GM19043 (cell line): ENCODE measurements around the gene TLE1.

ENCODE experiments used
- ATAC-seq: cut with Tn5 transposase; IDR thresholded peaks from one replicate; pipeline ENCODE4 v1.9.1; 2021; ENCODE audit warnings: low read depth; ENCODE audit not compliant: unreplicated experiment

TLE1 gene

DNA sequence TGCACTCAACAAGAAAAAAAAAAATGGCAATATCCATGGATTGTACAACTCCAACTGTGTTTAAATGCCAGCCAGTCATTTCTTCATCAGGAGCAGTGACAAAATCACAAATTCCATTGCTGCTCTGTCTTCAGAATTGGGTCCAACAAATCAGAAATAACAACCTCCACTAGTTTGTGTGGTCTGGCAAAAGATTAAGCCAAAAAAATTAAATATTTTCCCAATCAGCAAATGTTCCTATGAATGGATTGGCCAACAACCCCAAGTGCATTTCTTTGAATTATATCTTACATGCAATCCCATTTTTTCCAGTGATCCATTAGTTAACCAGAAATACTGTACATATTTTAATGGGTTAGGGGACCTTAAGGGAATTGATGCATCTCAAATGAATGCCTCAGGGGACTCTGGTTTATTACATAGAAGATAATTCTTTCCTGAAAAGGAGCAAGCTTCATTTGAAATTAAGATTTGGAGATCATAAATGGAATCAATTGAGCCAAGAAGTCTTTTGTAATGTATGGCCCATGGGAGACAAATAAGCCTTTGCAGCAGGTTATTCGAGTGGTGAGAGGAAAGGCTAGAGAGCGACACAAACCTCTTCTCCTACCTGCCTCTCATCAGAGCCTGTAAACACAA, 131.8 kb downstream of the TLE1 start:
- no peak for ATAC-seq

DNA sequence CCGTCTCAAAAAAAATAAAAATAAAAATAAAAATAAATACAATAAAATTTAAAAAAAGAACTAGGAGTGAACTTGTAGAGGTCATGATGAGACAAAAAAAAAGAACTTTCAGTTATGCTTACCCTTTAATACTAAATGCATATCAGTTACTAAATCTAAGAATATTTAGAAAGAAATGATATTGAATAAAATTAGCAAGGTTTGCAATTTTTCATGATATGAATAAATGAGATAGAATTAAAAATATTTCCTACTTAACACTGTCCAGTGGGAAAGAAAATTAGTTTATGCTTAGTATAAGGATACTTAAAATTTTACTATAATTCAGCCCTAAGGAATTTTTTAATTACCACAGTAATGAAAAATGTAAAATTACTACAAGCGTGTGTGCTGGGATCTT, 132.4 kb downstream of the TLE1 start:
- no peak for ATAC-seq

DNA sequence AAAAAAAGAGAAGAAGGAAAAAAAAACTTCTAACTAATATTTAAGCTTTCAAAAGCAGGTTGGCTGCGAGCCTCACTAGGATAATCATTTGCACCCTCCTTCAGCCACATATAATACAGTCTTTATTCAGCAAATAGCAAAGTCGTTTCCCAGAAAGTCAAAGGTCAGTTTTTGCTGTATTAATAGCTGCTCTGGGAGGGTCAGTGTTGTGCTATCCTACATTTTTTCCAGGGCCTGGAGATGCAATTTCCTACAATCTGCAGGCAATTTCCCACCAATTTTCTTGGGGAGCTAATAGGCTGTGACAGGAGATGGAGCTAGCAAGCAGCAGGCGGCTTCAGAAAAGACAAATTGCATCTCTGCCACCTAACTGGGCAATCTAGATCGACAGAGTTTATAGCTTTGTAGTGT, 136.8 kb downstream of the TLE1 start:
- no peak for ATAC-seq

DNA sequence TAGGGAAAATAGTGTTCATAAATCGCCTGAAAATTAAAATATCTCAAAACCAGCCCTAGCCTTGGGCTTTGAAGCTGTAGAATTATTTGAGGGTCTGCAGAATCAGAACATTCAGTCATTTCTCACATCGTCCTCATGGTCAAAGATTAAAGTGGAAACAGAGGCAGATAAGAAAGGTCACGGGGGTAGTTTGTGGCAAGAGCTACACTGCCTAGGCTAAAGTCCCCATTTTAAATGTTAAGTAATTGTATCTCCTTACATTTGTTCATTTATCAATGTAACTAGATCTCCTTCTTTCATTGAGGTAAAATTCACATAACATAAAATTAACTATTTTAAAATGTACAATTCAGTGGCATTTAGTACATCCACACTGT, 139.2 kb downstream of the TLE1 start:
- ATAC-seq = no peak

DNA sequence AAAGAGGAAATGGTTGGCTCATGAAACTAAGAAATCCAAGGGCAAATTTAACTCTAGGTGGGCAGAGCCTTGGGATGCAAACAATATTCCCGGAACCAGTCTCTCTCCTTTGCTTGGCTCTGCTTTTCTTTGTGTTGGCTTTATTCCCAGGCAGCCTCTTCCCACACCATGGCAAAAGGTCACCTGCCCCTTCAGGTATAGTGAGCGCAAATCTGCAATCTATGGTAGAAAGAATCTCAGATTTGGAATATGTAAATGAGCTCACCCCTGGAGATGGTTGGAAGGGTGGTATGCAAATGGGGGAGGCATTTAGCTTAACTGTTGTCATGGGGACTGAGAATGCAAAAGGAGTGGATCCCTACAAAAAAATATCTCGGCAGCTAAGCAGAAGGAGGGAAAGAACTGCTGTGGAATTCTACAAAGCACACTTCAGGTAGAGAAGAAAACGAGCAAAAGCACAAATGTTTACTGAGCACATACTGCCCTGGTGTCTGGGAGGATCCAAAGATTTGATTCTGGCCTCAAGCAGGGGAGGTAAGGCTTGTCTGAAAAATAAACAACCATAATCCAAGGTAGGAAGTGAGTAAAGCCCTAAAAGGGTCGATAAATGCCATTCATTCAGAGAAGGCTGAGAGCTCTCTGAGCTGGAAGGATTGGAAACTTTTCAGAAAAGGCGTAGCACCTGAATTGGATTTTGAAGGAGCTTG, 139.7 kb downstream of the TLE1 start:
- ATAC-seq = no peak

DNA sequence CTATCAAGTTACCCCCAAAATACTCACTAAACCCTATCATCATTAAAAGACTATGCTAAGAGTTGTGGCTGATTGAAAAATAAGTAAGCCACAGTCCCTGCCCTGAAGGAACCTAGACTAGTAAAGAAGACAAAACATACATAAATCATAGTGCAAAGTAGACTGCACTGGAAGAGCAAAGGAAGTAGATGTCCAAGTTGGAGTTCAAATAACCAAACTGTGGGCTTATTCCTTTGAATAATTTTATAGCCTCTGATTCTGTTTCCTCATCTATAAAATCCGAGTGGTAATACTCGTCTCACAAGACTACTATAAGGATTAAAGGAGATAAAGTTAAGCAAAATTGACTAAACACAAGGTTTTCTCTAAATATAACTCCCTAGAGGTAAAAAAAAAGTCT, 140.4 kb downstream of the TLE1 start:
- ATAC-seq = no peak

DNA sequence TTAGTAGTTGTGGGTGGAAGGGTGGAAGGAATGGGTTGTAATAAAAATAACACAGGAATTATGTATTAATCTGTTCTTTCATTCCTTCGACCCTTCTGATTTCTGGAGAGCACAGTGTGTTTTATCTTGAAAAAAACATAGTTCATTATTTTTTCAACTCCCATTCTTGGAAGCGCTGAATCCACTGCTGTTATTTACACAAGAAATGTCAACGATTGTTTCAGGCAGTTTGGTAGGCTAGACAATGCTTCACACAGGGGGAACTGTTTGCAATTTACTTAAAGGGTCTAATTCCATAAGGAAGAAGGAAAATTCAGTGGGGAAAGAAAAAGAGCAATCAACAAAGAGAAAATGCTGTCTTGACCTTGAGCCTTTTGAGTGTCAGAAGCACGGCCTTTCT, 142.9 kb downstream of the TLE1 start:
- ATAC-seq = no peak

DNA sequence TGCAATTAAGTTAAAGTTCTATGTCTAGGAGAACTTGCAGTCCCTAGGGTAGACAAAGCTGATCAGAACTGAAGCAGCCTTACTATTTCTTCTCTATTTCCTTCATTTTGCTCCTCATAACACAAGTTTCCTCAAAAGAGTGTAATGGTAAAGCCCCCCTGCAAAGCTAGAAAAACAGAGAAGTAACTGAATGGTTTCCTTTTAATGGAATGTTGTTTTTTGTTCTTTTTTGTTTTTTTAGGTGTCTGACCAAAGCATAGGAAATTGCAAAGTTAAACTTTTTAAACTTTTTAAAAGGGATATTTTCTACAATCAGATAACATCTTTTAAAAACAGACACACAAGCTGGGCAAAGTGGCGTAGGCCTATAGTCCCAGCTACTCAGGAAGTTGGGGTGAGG, 145.7 kb downstream of the TLE1 start:
- no peak for ATAC-seq

DNA sequence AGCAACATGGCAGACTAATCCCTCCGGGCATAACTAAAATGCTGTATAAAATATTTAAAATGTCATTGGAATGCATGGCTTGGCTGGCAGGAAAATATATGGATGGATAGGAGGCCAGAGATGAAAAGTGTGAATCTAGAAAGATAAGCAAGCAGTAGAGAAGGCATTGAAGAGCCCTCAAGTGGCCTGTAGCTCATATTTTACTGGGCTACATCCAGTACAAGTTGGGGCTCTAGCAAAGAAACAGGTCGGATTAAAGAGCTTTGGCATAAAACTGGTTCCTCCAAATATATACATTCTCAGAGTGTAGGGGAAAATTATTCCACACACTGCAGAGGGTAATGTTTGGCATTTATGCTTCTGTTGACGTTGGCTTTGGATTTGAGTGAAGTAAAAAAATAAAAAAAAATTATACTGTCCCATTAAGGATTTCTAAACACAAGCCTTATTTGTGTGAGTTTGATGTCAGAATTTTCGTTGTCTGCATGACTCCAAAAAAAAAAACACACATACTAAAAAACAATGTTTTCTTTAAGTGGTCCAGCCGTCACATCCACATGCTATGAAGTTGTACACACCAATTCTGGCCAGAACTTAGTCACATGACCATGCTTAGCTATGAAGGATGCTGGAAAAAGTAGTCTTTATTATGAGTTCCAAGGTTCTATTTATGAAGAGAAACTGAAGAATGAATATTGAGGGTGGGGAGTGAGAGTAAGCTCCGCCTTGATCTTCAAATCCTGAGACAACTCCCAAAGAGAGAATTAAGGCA, 147.0 kb downstream of the TLE1 start:
- no peak for ATAC-seq

DNA sequence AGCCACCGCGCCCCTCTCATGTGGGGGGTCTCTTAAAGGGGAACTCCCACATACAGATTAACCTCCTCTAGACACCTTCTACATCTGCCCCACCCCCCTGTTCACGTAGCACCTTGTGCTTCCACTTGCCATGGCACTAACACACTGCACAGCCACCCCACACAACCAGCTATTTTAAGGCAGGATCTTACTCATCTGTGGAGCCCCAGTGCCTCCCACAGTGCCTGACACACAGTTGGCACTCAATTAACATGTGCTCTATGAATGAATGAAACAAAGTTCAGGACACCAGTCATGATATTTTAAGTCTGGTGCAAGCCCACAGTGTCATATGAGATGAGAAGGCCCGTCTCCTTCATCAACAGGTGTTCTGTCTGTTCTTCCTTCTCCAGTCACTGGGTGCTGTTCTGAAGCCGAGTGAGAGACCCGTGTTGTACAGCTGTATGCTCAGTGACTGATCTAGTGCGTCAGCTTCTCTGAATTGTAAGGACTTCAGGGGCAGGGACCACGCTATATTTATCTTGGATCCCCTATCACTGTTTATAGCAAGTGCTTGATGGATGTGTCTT, 149.1 kb downstream of the TLE1 start:
- no peak for ATAC-seq

DNA sequence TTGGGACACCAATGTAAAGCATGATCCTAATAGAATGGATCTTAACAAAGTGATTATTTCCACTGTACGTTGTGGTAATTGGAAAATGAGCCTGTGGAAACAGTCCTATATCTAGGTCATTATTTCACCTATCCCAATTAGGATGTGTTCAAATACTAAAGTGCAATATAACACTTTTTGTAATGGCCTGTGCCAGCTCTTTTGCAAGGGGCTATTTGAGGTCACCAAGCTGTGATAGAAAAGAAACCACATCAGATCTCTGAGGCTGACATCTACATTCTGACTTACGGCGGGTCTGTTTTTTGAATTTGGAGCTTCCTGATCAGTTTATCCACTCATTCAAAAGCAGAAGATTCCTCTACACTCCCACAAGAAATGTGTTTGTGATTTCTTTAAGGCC, 150.0 kb downstream of the TLE1 start:
- ATAC-seq = no peak

DNA sequence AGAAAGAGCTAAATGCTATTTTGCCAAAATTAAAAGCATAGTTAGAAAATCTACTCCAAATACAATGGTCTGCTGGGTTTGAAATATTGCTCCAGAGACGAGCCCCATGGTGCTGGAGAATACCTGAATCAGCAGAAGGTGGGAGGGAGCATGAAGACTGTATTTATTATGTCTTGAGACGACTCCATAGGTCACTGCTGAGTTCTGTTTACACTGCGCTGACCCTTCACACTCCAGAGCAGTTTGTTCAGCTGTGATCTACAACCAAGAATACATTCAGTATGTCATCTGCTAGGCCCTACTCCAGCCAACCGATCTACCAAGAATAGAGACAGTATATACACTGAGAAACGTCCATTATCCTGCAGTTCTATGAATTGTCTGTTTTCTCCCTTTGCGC, 150.5 kb downstream of the TLE1 start:
- ATAC-seq = no peak

DNA sequence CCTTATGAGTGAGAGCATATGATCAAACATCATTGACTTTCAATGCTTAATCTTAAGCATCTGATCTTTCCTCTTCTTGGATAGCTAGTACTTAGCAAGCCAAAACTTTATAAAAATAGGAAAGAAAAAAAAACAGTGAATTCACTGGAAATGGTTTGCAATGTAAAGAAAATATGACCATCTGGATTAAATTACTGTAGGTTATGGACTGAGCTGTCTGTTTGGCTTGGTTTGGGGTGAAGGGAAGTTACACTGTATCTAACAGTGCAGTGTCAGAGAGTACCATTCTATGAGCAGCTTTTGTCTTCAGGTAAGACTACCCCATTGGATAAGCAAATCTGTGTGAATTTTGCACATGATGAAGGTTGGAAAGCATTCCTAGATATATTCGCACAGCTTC, 151.4 kb downstream of the TLE1 start:
- no peak for ATAC-seq

DNA sequence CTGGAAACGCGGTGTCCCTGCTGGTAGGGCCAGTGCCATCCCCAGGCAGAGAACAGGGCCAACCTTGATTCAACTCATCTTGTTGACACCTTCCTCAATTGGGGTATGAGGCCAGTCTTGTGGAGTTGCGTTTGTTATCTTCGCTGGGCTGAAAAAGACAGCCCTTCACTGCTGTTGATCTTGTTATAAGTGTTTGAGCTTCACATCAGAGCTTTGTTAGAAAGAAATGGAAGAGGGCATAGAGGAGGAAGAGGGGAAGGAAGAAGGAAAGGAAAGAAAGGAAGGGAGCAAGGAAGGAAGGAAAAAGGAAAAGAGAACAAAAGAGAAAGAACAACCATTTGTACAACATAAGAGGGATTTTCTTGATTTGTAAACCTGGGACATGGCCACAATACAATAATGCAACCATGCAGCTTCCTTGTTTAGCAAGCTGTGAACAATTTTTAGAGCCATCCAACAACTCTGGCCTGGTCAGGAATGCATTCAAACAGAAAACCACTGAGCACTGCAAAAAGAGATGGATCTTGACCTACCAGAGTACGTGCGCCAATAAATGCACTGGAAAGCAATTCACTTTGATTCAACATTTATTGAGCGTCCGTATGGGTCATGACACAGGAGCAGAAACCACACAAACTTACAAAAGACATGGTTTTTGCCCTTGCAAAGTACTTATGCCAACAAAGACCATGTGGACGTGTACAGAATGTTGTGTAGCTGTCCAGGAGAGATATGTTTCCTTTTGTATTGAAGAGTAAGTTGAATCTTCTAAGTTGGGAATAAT, 152.9 kb downstream of the TLE1 start:
- no peak for ATAC-seq

DNA sequence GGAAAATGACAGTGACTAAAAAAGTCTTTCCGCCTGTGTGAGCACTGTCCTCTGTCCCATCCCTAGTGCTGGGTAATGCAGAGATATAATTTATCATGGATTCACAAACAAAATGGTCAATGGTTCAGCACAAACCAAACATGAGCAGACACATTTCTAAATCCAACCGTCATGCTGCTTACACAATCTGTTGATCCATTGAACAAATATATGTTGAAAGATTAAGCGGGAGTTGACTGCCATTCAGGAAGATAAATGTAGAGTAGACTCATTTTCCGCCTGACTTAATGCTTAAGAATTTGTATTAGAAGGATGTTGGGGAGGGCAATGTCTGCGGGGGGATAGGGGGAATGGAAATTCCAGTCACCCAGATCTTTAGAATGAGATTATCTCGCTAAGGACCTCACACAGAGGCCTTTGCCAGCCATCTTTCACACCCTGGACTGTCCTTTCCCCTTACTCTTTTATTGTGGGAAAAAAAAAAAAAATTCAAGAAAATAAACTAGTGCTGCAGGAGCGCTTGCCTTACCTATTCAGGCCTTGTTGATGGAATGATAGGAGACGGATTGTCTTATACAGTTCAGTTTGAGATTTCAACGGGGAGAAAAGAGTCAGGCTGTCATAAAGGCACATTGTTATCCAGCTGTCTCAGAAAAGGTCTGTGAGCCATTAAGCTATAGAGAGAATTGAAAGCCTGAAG, 153.7 kb downstream of the TLE1 start:
- no peak for ATAC-seq

DNA sequence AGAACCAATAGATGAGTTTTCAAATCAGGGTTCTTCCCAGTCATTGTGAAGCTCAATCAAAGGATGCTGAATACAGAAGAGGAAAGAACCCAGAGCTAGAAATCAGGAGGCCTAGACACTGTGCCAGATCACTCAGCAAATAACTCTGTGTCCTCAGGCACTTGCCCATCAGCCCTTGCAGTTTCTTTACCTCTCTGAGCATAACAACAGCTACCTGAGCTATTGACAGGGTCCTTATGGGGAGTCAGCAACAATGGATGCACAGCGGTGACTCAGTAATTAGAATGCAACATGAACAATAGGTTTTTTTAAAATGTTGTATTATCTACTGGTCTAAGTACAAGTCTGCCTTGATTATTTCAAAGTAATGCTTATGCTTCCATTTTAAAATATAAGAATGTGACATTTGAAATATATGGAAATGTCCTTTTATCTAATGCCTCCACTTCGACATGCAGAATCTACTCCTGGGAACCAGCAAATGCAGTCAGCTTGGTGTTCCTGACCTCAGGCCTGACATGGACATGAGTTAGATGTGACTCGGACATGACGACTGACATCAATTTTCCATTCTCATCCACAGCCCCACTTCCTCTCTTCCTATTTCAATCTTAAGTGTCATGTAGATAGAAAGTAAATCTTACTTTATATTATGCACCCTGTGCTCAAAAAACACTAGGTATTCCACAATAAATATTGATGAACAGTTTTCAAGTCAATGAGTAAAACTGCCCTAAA, 155.0 kb downstream of the TLE1 start:
- ATAC-seq = no peak
